Measurements from ENCODE around the gene GNAQ. TPM values are rescaled to one million over a fixed set of nuclear protein-coding genes. Genes with fewer than 3 reads are reported as not detected.
"Not testable (repeated sequence)": the region's sequence is repeated elsewhere in the genome, so short reads cannot be mapped to it uniquely, and the experiment has no call there.

The GNAQ gene
- total RNA-seq, 1 experiment from 2014 or later: 55.5 TPM

DNA sequence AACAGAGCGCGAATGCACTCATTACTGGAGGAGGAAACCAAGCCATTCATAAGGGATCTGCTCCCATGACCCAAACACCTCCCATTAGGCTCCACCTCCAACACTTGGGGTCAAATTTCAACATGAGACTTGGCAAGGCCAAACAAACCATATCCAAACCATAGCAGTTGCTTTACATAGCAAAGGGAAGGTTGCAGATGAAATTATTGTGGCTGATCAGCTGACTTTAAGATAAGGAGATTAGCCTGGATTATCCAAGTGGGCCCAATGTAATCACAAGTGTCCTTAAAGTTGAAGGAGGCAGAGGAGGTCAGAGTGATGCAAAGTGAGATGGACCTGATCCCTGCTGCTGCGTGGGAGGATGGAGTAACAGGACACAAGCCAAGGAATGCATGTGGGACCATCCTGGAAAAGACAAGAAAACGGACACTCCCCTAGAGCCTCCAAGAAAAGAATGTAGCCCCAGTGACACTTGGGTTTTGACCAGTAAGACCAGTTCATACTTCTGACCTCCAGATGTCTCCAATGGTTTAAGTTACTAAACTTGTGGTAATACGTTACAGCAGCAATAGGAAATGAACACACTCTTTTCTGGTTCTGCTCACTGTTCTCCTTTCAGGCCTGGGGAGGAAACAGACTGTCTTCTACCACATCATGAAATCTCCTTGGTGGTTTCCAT, 167.3 kb downstream of the GNAQ start:
- Mint-ChIP-seq H3K27me3 (ENCODE audit: low read depth) (peaks cover 5% of the 10 kb centered on the region), H3K36me3 (peaks cover 51% of the 10 kb centered on the region), H3K4me3 (no peak overlapping the region), H3K27ac (no peak overlapping the region), H3K9me3 (peaks cover 40% of the 10 kb centered on the region), H3K4me1 (no peaks in the 10 kb centered on the region)
- ChIA-PET CTCF (no interaction called here), POLR2A (no interaction called here)
- no peak for DNase-seq (ENCODE audit: low spot score)
- TF ChIP-seq NFE2L1 (CRISPR knock-in tag; IDR thresholded peaks at IDR 0.05) (no peak), ZSCAN18 (CRISPR knock-in tag; IDR thresholded peaks at IDR 0.05) (no peak), AR (CRISPR knock-in tag; IDR thresholded peaks at IDR 0.05) (no peak), CDX4 (CRISPR knock-in tag; IDR thresholded peaks at IDR 0.05; ENCODE audit: borderline replicate concordance) (no peak), ZNF396 (CRISPR knock-in tag; IDR thresholded peaks at IDR 0.05; ENCODE audit: borderline replicate concordance) (no peak), E2F1 (CRISPR knock-in tag; IDR thresholded peaks at IDR 0.05) (no peak), ZNF232 (CRISPR knock-in tag; IDR thresholded peaks at IDR 0.05) (no peak), GRHL2 (CRISPR knock-in tag; IDR thresholded peaks at IDR 0.05; ENCODE audit: insufficient replicate concordance, severe bottlenecking) (no peak), FOXK1 (CRISPR knock-in tag; IDR thresholded peaks at IDR 0.05) (no peak), TP53 (CRISPR knock-in tag; IDR thresholded peaks at IDR 0.05) (no peak), ESRRA (CRISPR knock-in tag; IDR thresholded peaks at IDR 0.05; ENCODE audit: borderline replicate concordance) (no peak), ZNF423 (CRISPR knock-in tag; IDR thresholded peaks at IDR 0.05) (no peak), MYBL2 (CRISPR knock-in tag; IDR thresholded peaks at IDR 0.05) (no peak), TEAD1 (CRISPR knock-in tag; IDR thresholded peaks at IDR 0.05) (no peak), ZNF263 (CRISPR knock-in tag; IDR thresholded peaks at IDR 0.05; ENCODE audit: low read depth) (no peak), SOX15 (CRISPR knock-in tag; IDR thresholded peaks at IDR 0.05) (no peak)
- TF ChIP-seq, protein P1, sequence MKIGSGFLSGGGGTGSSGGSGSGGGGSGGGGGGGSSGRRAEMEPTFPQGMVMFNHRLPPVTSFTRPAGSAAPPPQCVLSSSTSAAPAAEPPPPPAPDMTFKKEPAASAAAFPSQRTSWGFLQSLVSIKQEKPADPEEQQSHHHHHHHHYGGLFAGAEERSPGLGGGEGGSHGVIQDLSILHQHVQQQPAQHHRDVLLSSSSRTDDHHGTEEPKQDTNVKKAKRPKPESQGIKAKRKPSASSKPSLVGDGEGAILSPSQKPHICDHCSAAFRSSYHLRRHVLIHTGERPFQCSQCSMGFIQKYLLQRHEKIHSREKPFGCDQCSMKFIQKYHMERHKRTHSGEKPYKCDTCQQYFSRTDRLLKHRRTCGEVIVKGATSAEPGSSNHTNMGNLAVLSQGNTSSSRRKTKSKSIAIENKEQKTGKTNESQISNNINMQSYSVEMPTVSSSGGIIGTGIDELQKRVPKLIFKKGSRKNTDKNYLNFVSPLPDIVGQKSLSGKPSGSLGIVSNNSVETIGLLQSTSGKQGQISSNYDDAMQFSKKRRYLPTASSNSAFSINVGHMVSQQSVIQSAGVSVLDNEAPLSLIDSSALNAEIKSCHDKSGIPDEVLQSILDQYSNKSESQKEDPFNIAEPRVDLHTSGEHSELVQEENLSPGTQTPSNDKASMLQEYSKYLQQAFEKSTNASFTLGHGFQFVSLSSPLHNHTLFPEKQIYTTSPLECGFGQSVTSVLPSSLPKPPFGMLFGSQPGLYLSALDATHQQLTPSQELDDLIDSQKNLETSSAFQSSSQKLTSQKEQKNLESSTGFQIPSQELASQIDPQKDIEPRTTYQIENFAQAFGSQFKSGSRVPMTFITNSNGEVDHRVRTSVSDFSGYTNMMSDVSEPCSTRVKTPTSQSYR (CRISPR knock-in tag; IDR thresholded peaks at IDR 0.05): no peak
- TF ChIP-seq, protein P2, sequence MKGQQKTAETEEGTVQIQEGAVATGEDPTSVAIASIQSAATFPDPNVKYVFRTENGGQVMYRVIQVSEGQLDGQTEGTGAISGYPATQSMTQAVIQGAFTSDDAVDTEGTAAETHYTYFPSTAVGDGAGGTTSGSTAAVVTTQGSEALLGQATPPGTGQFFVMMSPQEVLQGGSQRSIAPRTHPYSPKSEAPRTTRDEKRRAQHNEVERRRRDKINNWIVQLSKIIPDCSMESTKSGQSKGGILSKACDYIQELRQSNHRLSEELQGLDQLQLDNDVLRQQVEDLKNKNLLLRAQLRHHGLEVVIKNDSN (CRISPR knock-in tag; IDR thresholded peaks at IDR 0.05): no peak
- TF ChIP-seq, protein P3, sequence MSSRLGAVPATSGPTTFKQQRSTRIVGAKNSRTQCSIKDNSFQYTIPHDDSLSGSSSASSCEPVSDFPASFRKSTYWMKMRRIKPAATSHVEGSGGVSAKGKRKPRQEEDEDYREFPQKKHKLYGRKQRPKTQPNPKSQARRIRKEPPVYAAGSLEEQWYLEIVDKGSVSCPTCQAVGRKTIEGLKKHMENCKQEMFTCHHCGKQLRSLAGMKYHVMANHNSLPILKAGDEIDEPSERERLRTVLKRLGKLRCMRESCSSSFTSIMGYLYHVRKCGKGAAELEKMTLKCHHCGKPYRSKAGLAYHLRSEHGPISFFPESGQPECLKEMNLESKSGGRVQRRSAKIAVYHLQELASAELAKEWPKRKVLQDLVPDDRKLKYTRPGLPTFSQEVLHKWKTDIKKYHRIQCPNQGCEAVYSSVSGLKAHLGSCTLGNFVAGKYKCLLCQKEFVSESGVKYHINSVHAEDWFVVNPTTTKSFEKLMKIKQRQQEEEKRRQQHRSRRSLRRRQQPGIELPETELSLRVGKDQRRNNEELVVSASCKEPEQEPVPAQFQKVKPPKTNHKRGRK (CRISPR knock-in tag; IDR thresholded peaks at IDR 0.05; ENCODE audit: borderline replicate concordance): no peak
- ATAC-seq: no peak

DNA sequence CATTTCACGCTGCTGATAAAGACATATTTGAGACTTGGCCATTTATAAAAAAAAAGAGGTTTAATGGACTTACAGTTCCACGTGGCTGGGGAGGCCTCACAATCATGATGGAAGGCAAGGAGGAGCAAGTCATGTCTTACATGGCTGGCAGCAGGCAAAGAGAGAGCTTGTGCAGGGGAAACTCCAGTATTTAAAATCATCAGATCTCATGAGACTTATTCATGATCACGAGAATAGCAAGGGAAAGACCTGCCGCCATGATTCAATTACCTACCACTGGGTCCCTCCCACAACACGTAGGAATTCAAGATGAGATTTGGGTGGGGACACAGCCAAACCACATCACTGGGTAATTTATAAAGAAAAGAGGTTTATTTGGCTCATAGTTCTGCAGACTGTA, 168.0 kb downstream of the GNAQ start:
- H3K4me3 Mint-ChIP-seq; H3K4me1 Mint-ChIP-seq; ATAC-seq; H3K27ac Mint-ChIP-seq; DNase-seq (ENCODE audit: low spot score); H3K27me3 Mint-ChIP-seq (ENCODE audit: low read depth); CTCF ChIA-PET; POLR2A ChIA-PET: not testable (repeated sequence)
- Mint-ChIP-seq H3K36me3 (peaks cover 54% of the 10 kb centered on the region), H3K9me3 (peaks cover 45% of the 10 kb centered on the region)

- DNase-seq (ENCODE audit: low spot score); POLR2A ChIA-PET; H3K27me3 Mint-ChIP-seq (ENCODE audit: low read depth); H3K27ac Mint-ChIP-seq; CTCF ChIA-PET; ATAC-seq; H3K4me3 Mint-ChIP-seq: not testable (repeated sequence)
- Mint-ChIP-seq H3K4me1 (peaks cover 22% of the 10 kb centered on the region), H3K9me3 (peaks cover 48% of the 10 kb centered on the region), H3K36me3 (peaks cover 54% of the 10 kb centered on the region)
These were observed 170.7 kb downstream of the GNAQ start for GRCh38 chr9:77860953-77861352.

Measured in WTC11 (cell line).